ENCODE results near the gene GLI1.

The GLI1 gene

DNA sequence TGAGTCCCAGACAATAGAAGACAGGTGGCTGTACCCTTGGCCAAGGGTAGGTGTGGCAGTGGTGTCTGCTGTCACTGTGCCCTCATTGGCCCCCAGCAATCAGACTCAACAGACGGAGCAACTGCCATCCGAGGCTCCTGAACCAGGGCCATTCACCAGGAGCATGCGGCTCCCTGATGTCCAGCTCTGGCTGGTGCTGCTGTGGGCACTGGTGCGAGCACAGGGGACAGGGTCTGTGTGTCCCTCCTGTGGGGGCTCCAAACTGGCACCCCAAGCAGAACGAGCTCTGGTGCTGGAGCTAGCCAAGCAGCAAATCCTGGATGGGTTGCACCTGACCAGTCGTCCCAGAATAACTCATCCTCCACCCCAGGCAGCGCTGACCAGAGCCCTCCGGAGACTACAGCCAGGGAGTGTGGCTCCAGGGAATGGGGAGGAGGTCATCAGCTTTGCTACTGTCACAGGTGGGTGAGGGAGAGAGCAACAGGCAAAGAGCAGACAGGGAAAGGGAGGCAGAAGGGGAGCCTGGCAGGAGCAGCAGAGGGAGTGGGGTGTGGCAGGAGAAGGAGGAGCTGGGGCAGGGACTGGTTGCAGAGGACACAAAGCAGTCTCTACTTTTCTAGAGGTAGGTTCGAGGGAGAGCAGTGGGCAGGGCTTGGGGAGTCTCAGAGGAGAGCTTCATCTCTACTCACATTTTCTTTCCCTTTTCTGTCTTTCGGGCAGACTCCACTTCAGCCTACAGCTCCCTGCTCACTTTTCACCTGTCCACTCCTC is 4.0 kb upstream of the GLI1 start:
- no peak overlapping the region for H3K4me3 ChIP-seq (replicated peaks; ENCODE audit: insufficient read depth, low read length)
- TF ChIP-seq POLR2AphosphoS5 (IDR thresholded peaks at IDR 0.05; ENCODE audit: low read depth) (no peak), GABPA (IDR thresholded peaks at IDR 0.05; ENCODE audit: low read depth) (no peak)
- TF ChIP-seq, protein P1, sequence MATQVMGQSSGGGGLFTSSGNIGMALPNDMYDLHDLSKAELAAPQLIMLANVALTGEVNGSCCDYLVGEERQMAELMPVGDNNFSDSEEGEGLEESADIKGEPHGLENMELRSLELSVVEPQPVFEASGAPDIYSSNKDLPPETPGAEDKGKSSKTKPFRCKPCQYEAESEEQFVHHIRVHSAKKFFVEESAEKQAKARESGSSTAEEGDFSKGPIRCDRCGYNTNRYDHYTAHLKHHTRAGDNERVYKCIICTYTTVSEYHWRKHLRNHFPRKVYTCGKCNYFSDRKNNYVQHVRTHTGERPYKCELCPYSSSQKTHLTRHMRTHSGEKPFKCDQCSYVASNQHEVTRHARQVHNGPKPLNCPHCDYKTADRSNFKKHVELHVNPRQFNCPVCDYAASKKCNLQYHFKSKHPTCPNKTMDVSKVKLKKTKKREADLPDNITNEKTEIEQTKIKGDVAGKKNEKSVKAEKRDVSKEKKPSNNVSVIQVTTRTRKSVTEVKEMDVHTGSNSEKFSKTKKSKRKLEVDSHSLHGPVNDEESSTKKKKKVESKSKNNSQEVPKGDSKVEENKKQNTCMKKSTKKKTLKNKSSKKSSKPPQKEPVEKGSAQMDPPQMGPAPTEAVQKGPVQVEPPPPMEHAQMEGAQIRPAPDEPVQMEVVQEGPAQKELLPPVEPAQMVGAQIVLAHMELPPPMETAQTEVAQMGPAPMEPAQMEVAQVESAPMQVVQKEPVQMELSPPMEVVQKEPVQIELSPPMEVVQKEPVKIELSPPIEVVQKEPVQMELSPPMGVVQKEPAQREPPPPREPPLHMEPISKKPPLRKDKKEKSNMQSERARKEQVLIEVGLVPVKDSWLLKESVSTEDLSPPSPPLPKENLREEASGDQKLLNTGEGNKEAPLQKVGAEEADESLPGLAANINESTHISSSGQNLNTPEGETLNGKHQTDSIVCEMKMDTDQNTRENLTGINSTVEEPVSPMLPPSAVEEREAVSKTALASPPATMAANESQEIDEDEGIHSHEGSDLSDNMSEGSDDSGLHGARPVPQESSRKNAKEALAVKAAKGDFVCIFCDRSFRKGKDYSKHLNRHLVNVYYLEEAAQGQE (IDR thresholded peaks at IDR 0.05; ENCODE audit: insufficient replicate concordance, low read depth) = no peak
- no peak overlapping the region for H3K27ac ChIP-seq (replicated peaks)
- DNase-seq (ENCODE audit: low read depth in 1 of 2, low spot score in 1 of 2) = no peak
- peaks cover 3% of the 10 kb centered on the region for H3K27me3 ChIP-seq (ENCODE audit: insufficient read depth, poor library complexity, severe bottlenecking)

DNA sequence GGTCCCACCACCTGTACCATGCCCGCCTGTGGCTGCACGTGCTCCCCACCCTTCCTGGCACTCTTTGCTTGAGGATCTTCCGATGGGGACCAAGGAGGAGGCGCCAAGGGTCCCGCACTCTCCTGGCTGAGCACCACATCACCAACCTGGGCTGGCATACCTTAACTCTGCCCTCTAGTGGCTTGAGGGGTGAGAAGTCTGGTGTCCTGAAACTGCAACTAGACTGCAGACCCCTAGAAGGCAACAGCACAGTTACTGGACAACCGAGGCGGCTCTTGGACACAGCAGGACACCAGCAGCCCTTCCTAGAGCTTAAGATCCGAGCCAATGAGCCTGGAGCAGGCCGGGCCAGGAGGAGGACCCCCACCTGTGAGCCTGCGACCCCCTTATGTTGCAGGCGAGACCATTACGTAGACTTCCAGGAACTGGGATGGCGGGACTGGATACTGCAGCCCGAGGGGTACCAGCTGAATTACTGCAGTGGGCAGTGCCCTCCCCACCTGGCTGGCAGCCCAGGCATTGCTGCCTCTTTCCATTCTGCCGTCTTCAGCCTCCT is 3.4 kb upstream of the GLI1 start:
- H3K4me3 ChIP-seq (replicated peaks; ENCODE audit: insufficient read depth, low read length) = no peak overlapping the region
- TF ChIP-seq POLR2AphosphoS5 (IDR thresholded peaks at IDR 0.05; ENCODE audit: low read depth) (no peak), GABPA (IDR thresholded peaks at IDR 0.05; ENCODE audit: low read depth) (no peak)
- TF ChIP-seq, protein P2, sequence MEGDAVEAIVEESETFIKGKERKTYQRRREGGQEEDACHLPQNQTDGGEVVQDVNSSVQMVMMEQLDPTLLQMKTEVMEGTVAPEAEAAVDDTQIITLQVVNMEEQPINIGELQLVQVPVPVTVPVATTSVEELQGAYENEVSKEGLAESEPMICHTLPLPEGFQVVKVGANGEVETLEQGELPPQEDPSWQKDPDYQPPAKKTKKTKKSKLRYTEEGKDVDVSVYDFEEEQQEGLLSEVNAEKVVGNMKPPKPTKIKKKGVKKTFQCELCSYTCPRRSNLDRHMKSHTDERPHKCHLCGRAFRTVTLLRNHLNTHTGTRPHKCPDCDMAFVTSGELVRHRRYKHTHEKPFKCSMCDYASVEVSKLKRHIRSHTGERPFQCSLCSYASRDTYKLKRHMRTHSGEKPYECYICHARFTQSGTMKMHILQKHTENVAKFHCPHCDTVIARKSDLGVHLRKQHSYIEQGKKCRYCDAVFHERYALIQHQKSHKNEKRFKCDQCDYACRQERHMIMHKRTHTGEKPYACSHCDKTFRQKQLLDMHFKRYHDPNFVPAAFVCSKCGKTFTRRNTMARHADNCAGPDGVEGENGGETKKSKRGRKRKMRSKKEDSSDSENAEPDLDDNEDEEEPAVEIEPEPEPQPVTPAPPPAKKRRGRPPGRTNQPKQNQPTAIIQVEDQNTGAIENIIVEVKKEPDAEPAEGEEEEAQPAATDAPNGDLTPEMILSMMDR (IDR thresholded peaks at IDR 0.05; ENCODE audit: insufficient read depth, low read length) = peak; percentile 51
- TF ChIP-seq, protein P1 (IDR thresholded peaks at IDR 0.05; ENCODE audit: insufficient replicate concordance, low read depth) = no peak
- peaks cover 10% of the 10 kb centered on the region for H3K27me3 ChIP-seq (ENCODE audit: insufficient read depth, poor library complexity, severe bottlenecking)
- peak in 1 of 2 experiments; percentile 59 for DNase-seq (ENCODE audit: low read depth in 1 of 2, low spot score in 1 of 2)
- H3K27ac ChIP-seq (replicated peaks) = no peak overlapping the region

DNA sequence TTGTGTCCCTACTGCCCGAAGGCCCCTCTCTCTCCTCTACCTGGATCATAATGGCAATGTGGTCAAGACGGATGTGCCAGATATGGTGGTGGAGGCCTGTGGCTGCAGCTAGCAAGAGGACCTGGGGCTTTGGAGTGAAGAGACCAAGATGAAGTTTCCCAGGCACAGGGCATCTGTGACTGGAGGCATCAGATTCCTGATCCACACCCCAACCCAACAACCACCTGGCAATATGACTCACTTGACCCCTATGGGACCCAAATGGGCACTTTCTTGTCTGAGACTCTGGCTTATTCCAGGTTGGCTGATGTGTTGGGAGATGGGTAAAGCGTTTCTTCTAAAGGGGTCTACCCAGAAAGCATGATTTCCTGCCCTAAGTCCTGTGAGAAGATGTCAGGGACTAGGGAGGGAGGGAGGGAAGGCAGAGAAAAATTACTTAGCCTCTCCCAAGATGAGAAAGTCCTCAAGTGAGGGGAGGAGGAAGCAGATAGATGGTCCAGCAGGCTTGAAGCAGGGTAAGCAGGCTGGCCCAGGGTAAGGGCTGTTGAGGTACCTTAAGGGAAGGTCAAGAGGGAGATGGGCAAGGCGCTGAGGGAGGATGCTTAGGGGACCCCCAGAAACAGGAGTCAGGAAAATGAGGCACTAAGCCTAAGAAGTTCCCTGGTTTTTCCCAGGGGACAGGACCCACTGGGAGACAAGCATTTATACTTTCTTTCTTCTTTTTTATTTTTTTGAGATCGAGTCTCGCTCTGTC is 2.7 kb upstream of the GLI1 start:
- Histone ChIP-seq H3K27me3 (ENCODE audit: insufficient read depth, poor library complexity, severe bottlenecking) (peaks cover 15% of the 10 kb centered on the region), H3K27ac (replicated peaks) (no peak overlapping the region), H3K4me3 (replicated peaks; ENCODE audit: insufficient read depth, low read length) (no peak overlapping the region)
- TF ChIP-seq GABPA (IDR thresholded peaks at IDR 0.05; ENCODE audit: low read depth) (no peak), POLR2AphosphoS5 (IDR thresholded peaks at IDR 0.05; ENCODE audit: low read depth) (no peak), SPI1 (IDR thresholded peaks at IDR 0.05; ENCODE audit: borderline replicate concordance, low read depth) (no peak)
- TF ChIP-seq, protein P2 (IDR thresholded peaks at IDR 0.05; ENCODE audit: insufficient read depth, low read length) = no peak
- TF ChIP-seq, protein P1 (IDR thresholded peaks at IDR 0.05; ENCODE audit: insufficient replicate concordance, low read depth) = no peak
- no peak for DNase-seq (ENCODE audit: low read depth in 1 of 2, low spot score in 1 of 2)
